ENCODE data around the gene ZNF692.

ZNF692 gene

DNA sequence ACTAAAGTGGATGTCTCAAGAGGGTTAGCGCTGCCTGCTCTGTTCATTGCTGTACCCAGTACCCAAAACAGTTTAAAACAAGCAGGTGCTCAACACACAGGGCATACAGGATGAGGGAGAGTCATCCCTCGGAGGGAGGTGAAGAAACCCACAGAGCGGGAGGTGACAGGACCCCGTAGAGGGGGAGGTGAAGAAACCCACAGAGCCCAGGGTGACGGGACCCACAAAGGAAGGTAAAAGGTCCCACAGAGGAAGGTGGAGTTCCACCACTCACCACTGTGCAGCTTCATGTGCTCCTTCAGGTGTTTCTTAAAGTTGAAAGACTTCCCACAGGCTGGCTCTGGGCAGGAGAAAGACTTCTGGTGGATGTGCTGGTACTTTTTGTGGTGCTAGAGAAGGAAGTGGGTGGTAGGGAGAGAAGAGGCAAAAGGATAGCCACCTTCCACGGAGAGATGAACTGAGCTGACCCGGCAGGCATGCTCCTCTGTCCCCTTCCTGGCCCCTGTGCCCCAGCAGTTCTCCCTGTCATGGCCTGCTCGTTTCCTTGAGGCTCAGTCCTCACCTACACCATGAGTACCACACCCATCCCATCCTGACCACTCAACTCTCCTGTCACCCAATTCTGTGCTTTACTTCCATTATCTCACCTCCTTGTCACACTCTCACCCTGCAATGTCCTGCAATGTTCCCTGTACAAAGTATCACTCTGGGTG is 5.1 kb downstream of the ZNF692 start:
- no peak for TF ChIP-seq CTCF (IDR thresholded peaks at IDR 0.05; ENCODE audit: unreplicated experiment in 3 of 3)
- peaks cover 5% of the 10 kb centered on the region for H3K4me1 Mint-ChIP-seq
- no peak overlapping the region for H3K4me3 Mint-ChIP-seq
- peaks cover 21% of the 10 kb centered on the region for H3K36me3 Mint-ChIP-seq (ENCODE audit: low read depth)
- no peaks in the 10 kb centered on the region for H3K27me3 Mint-ChIP-seq (ENCODE audit: low read depth)
- no peaks in the 10 kb centered on the region for H3K9me3 Mint-ChIP-seq
- no peak overlapping the region for H3K27ac Mint-ChIP-seq

- Mint-ChIP-seq H3K4me3 (no peak overlapping the region), H3K36me3 (ENCODE audit: low read depth) (peaks cover 25% of the 10 kb centered on the region), H3K9me3 (no peaks in the 10 kb centered on the region), H3K4me1 (no peaks in the 10 kb centered on the region), H3K27me3 (ENCODE audit: low read depth) (no peaks in the 10 kb centered on the region), H3K27ac (no peak overlapping the region)
- TF ChIP-seq CTCF (IDR thresholded peaks at IDR 0.05; ENCODE audit: unreplicated experiment in 3 of 3), result no peak
Observed at GRCh38 chr1:248852481-248853405, 6.1 kb downstream of the ZNF692 start.

GRCh38 chr1:248851390-248851789 is 7.5 kb downstream of the ZNF692 start:
- Mint-ChIP-seq H3K4me3 (no peak overlapping the region), H3K4me1 (no peaks in the 10 kb centered on the region), H3K9me3 (no peaks in the 10 kb centered on the region), H3K36me3 (ENCODE audit: low read depth) (peaks cover 30% of the 10 kb centered on the region), H3K27ac (no peak overlapping the region), H3K27me3 (ENCODE audit: low read depth) (no peaks in the 10 kb centered on the region)
- no peak for TF ChIP-seq CTCF (IDR thresholded peaks at IDR 0.05; ENCODE audit: unreplicated experiment in 3 of 3)

- Mint-ChIP-seq H3K27me3 (ENCODE audit: low read depth) (no peaks in the 10 kb centered on the region), H3K4me3 (no peak overlapping the region), H3K36me3 (ENCODE audit: low read depth) (peaks cover 36% of the 10 kb centered on the region), H3K9me3 (no peaks in the 10 kb centered on the region), H3K27ac (no peak overlapping the region), H3K4me1 (no peaks in the 10 kb centered on the region)
- TF ChIP-seq CTCF (IDR thresholded peaks at IDR 0.05; ENCODE audit: unreplicated experiment in 3 of 3), result no peak
Observed at GRCh38 chr1:248850536-248851251, 8.2 kb downstream of the ZNF692 start.

GRCh38 chr1:248850124-248850523 is 8.8 kb downstream of the ZNF692 start:
- no peak overlapping the region for H3K27ac Mint-ChIP-seq
- no peaks in the 10 kb centered on the region for H3K9me3 Mint-ChIP-seq
- H3K4me3 Mint-ChIP-seq, result no peak overlapping the region
- H3K27me3 Mint-ChIP-seq (ENCODE audit: low read depth), result no peaks in the 10 kb centered on the region
- no peak for TF ChIP-seq CTCF (IDR thresholded peaks at IDR 0.05; ENCODE audit: unreplicated experiment in 3 of 3)
- peaks cover 40% of the 10 kb centered on the region for H3K36me3 Mint-ChIP-seq (ENCODE audit: low read depth)
- H3K4me1 Mint-ChIP-seq, result no peaks in the 10 kb centered on the region
